GM21367 (cell line): Measurements from ENCODE around the gene MPL.
"Not testable (repeated sequence)": the region's sequence is repeated elsewhere in the genome, so short reads cannot be mapped to it uniquely, and the experiment has no call there.

Source experiments
- ATAC-seq: cut with Tn5 transposase; IDR thresholded peaks from one replicate; pipeline ENCODE4 v1.9.1; 2021; ENCODE audit not compliant: unreplicated experiment

The MPL gene

DNA sequence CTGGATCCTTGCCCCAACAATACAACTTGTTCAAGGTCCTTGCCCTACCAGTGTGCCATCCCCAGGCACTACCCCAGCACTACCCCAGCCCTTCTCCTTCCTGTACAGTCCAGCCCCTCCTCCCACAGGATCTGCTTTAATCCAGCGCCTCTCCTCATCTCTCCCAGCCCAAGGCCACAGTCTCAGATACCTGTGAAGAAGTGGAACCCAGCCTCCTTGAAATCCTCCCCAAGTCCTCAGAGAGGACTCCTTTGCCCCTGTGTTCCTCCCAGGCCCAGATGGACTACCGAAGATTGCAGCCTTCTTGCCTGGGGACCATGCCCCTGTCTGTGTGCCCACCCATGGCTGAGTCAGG, 14.7 kb downstream of the MPL start:
- ATAC-seq: no peak

DNA sequence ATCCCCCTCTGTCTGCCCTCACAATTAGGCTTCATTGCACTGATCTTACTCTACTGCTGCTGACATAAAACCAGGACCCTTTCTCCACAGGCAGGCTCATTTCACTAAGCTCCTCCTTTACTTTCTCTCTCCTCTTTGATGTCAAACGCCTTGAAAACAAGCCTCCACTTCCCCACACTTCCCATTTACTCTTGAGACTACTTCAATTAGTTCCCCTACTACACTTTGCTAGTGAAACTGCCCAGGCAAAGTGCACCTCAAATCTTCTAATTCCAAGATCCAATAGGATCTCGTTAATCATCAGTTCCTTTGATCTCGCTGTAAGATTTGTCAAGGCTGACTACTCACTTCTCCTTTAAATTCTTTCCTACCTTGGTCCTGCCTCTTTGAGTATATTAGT, 15.3 kb downstream of the MPL start:
- ATAC-seq: no peak

DNA sequence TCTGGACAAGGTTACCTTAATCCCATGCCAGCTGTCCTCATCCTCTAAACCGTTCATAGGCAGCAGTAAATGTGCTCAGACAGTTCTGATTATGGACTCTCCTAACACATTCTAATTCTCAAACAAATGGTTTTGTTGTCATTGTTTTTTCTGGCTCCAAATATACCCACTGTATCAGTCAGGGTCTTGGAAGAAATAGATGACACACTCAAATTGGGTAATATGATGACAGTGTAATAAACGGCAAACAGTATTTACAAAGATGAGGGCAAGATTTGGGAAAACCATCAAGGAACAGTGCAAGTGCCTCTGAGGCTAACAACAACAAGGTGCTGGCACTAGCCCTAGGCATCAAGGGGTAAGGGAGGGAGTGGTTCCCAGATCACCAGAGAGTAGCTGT, 16.9 kb downstream of the MPL start:
- ATAC-seq: no peak

DNA sequence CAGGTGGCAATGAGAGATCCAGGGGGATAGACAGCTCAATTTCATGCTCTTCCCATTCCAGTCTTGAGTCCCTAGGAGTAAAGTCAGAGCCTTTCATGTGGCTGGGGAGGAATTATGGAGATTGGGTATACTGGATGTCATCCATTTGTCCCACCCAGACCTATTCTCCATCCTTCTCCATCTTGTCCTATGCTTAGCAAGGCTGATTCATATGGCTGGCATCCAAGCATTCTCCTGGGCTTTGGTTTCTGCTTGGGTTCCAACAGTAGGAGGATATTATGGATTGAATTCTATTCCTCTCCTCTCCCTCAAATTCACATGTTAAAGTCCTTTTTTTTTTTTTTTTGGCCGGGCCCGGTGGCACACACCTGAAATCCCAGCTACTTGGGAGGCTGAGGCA, 17.3 kb downstream of the MPL start:
- ATAC-seq: no peak

DNA sequence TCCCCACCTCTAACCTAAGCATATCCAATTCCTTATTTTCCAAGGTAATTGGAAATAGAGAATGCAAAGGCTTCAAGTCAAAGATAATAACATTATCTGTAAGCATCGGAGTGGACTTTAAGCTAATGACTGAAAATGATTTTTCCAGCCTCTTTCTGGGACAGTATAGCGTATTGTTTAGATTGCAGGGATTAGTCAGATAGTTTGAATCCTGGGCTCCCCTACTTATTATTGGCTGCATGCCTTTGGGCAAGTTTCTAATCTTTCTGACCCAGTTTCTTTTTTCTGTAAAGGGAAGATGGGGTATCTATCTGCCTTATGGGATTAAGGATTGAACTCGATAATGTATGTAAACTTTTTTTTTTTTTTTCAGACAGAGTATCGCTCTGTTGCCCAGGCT, 19.6 kb downstream of the MPL start:
- ATAC-seq: no peak

DNA sequence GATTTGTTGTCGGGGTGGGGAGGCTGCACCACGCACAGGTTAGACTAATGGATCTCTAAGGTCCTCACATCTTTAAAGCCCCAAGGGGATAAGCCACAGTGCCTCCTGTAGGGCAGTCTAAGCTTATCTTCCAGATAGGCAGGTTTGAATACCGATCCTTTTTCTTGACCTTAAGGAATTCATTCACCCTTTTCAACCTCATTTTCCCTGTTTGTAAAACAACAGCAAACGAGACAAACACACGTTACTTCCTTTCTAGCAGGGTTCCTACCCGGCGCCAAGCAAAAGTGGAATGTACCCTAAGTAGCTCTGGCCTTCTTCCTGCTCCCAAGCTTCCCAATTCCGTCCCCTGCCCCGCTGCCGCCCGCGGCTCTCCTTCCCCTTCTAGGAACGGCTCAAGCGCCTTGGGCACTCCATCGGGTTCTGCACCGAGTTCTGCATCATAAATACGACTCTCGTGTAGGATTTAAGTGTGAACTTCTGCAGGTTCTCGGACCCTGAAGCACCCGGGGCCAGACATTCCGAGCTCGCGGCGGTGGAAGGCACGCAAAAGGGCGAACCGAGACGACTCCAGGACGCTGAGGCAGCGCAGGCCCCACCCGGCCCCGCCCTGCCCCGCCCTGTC, 20.6 kb downstream of the MPL start:
- peak; percentile 16 for ATAC-seq

DNA sequence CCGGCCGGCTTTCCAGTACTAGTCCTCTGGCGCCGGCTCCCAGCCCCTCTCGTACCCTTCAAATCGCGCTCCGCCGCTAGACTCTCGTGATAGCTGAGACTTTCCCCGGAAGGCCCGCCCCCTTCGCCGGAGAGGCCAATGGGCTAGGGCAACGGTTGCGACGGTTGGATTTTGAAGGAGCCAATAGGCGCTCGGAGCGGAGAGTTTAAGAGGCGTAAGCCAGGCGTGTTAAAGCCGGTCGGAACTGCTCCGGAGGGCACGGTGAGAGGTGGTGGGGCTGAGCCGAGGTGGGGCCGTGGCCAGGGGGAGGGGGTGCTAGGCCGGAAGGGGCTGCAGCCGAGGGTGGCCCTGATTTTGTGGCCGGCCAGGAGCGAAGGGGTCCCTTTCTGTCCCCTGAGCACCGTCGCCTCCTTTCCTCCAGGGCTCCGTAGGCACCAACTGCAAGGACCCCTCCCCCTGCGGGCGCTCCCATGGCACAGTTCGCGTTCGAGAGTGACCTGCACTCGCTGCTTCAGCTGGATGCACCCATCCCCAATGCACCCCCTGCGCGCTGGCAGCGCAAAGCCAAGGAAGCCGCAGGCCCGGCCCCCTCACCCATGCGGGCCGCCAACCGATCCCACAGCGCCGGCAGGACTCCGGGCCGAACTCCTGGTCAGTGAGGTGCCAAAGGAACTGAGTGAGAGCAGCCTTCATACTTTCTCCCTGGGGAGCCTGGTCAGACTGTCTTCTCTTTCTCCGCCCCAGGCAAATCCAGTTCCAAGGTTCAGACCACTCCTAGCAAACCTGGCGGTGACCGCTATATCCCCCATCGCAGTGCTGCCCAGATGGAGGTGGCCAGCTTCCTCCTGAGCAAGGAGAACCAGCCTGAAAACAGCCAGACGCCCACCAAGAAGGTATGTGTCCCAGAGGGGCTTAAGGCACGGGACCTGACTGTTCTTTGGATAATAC, 21.4 kb downstream of the MPL start, which contains the start of gene CDC20:
CDC20 (plus strand) TSS at position 236 of the 948 bp plus-strand sequence; CDS start at position 471, 235 bp downstream.
- peak; percentile 88 for ATAC-seq

DNA sequence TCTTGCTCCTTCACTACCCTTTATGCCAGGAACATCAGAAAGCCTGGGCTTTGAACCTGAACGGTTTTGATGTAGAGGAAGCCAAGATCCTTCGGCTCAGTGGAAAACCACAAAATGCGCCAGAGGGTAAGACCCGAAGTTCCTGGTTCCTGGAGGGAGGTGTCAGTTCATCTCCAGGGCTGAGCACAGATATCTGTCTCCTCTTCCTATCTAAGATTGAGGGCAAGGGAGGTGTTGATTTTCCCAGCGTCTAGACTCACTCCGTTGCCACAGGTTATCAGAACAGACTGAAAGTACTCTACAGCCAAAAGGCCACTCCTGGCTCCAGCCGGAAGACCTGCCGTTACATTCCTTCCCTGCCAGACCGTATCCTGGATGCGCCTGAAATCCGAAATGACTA, 22.1 kb downstream of the MPL start:
- no peak for ATAC-seq

DNA sequence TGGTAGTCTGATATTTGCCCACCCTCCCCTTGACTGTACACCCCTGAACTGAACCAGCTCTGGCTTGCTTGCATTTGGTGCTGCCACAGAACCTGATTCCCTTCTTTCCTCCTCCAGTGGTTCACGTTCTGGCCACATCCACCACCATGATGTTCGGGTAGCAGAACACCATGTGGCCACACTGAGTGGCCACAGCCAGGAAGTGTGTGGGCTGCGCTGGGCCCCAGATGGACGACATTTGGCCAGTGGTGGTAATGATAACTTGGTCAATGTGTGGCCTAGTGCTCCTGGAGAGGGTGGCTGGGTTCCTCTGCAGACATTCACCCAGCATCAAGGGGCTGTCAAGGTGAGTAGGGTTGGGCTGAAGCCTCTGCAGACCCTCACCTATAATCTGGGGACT, 23.0 kb downstream of the MPL start:
- no peak for ATAC-seq

DNA sequence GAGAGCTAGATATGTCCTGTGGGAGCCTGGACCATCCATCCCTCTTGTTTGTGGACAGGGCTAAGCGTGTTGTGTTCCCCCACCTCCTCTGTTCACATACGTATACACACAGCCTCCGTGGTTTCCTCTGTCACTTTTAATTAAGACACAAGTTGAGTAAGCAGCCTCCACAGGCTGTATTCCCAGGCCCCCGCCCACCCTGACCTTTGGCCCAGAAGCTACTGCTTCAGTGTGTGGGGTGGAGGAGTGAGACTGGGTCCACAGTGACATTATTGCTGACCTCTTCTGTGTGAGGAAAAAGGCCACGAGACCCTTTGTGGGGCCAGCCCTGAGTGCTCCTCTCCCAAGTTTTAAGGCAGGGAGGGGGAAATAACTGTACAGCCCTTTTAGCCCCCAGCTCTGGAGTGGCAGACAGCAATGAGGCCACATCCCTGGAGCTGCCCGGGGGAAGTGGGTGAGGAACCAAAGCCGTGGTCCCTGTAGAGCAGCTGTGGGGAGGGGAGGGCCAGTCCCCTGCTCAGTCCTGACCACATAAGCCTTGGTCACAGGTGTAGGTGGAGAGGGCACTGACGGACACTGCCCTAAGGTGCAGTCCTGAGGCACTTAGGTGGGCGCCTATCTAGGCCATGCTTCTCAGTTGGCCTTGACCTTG, 25.8 kb downstream of the MPL start:
- no peak for ATAC-seq

DNA sequence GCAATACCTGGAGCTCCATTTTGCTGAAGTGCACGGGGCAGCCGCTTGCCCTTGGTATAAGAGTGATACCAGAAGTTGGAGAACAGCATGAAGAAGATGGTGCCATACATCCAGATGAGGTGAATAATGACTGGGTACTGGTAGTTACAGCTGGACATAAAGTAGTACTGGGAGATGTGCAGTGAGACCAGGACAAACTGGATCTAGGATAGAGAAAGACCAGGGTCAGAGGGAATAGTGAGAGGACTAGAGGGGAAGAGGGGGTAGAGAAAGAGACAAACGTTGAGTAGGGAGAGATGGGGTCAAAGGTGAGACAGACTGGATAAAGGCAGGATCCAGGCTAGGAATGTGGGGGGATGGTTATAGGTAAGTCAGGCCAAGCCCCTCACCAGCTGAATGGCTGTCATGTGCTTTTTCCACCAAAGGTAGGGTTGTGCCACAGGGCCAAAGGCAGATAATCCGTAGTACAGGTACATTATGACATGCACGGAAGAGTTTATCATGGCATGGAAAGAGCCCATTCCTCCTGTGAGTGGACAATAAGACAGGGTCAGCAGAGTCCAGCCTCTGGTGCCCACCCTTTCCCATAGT, 26.4 kb downstream of the MPL start:
- ATAC-seq: no peak

DNA sequence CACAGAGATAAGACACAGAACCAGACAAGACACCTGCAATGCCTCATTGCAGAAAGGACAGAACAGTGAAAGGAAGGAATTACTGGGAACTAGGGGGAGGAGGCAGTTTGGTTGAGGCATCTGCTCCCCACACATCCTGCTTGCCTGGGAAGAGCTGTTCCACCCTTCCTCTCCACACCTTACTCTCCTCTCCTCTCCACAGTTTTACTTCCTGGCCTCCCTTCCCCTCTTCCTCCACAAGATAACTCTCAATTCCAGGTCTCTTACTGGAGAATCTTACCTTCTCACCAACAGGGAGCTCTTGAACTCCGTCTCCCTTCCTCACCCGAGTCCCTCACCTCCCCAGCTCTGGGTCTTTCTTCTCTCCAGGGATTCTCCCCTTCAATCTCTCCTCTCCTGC, 28.1 kb downstream of the MPL start:
- ATAC-seq: no peak

DNA sequence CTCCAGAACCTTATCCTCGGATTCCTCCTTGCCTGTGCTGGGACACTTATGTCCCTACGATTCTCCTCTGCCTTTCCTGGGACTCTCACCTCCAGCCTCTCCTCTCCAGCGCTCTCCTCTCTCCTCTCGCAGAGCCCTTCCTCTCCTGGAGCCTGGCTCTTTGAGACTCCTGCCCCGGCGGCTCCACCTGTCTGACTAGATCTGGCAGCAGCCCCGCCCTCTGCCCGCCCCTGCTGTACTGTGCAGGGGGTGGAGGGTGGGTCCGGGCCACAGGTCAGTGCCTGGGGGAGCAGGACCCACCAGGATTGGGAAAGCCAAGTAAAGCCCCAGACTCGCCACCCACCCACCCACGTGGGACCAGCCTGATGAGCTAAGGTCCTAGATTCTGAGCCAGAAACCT, 28.6 kb downstream of the MPL start:
- ATAC-seq: no peak

DNA sequence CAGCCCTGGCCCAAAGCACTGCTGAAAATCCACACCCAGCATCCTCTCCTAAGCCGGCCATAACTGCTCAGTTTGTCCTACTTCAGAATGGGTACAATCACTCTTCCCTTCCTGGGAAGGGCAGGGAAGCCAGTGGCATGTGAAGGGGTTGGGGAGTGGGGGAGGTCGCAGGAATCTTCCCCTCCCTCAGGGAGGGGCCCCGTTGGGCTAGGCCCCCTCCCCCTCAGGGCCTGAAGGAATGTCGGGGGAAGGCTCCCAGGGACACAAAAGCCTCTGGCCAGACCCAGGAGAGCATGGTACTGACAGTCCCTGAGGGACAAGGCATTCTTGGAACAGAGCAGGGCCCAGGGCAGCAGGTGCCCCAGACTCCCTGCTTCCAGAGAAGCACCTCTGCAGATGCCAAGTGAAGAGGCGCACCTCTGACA, 29.0 kb downstream of the MPL start:
- no peak for ATAC-seq

DNA sequence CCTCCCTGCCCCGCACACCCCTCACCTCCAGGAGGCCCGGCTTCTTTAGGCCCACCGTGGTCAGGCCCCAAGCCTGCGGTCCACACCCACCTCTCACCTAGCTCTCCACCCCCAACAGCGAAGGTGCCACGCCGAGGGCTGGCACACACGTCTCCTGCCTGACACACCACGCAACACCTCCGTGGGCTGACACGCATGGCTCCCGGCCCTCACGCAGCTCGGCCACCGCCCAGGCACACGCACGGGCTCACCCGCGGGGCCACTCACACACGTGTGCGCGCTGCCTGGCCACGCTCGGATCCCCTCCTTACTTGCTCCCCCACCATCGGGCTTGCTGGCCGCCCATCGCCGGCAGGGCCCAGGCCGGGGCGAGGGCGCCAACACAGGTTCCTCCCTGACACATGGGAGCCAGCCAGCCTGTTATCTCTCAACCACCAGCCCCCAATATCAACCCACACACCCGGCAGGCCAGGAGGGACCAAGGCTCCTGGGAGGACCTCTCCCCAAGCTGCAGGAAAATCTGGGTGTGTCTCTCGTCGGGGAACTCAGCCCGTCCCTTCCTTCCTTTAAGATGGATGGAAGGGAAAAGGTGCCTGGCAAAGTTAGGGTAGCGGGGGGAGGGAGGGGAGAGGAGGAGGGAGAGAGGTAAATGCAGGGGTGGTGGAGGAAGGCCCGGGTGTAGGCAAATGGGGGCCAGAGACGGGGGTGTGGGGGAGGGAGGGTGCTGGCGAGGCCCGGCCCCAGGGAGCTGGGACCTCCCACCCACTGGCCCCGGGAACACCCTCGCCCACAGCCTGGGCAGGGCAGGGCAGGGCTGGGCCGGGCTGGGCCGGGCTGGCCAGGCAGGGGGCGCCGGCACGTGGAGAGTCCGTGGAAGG, 29.6 kb downstream of the MPL start:
- ATAC-seq: peak; percentile 37

DNA sequence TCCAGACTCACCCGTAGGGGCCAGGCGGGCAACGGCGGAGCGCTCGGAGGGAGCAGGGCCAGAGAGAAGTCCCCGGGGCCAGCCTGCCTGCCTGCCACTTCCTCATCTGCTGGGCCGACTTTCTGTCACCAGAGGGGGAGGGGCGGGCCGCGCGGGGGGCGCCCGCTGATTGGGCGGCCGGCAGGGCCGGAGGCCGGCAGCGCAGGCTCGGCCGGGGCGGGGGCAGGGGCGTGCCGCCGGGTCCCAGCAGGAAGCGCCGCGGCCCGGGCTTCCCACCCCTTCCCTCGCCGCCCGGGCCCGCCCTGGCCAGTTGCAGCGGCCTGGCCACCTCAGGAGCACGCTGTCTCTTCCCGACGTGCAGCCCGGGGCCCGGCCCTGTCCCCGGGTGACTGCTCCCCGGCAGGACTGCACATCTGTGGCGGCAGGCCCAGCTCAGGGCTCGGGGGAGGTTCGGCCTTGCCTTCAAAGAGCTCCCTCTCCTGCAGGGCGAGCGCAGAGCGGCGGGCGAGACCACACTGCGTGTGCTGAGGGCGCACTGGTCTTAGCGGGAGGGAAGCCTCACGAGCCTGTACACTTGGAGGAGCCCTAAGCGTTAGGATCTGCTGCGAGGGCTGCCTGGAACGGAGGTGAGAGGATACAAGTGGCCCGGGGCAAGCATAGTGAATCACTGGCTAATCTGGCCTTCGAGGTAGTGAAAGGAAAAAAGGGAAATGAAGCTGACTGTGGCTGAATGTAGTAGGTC, 30.5 kb downstream of the MPL start, which contains the start of gene ELOVL1:
ELOVL1 (minus strand) TSS at position 108 of the 742 bp plus-strand sequence. CDS start 2,402 bp downstream, outside the sequence.
- peak; percentile 55 for ATAC-seq

DNA sequence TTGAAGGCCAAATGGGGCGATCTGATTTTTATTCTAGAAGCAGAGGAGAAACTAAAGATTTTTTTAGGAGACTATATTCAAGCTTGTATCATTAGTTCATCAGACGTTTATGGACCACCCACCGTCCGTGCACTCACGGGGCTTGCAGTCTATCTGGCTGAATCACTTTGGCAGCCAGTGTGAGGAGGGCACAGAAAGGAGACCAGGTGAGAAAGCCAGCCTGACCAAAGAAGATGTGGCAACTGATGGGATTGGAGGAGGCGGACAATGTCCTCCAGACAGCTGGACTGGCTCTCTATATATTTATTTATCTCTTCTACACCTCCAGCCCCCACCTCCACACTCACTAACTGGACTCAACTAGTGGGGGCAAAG, 31.0 kb downstream of the MPL start:
- no peak for ATAC-seq

DNA sequence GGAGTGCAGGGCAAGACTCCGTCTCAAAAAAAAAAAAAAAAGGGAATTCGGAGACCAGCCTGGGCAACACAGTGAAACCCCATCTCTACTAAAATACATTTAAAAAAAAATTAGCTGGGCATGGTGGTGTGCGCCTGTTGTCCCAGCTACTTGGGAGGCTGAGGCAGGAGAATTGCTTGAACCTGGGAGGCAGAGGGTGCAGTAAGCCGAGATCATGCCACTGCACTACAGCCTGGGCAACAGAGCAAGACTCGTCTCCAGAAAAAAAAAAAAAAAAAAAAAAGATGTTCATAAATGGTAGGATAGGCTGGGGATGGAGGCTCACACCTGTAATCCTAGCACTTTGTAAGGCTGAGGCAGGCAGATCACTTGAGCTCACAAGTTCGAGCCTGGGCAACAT, 32.2 kb downstream of the MPL start:
- not testable (repeated sequence) for ATAC-seq

DNA sequence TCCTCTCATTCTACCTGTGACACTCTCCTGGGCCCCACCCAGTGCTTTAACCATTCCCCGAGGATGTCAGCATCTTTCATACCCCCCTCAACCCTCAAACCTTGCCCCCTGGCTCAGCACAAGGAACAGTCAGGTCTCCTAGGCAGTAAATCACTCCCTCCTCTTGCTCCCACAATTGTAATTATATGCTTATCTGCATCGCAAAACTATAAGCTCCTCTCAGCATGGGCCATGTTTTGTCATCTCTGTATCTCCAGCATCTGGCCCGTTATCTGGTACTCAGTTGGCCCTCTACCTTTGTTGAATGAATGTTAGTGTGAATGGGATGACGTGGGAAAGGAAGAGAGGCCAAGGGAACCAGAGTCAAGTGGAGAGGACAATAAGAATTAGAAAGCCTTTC, 32.9 kb downstream of the MPL start:
- ATAC-seq: no peak

DNA sequence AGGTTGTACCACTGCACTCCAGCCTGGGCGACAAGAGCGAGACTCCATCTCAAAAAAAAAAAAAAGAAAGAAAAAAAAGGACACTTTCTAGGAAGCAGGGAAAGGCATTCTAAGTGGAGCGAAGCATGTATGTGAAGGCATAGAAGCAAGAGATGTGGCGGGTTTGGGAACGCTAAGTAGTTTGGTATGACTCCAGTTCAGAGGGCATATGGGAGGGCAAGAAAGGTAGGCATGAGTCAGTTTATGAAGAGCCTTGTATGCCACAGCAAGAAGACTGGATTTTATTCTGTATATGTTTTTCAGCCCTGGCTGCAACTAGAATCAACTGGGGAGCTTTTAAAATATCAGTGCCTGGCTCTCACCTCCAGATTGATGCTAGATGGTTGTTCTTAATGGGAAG, 34.6 kb downstream of the MPL start:
- ATAC-seq: no peak
